Measurements from ENCODE around the gene FAM13B.

DNA sequence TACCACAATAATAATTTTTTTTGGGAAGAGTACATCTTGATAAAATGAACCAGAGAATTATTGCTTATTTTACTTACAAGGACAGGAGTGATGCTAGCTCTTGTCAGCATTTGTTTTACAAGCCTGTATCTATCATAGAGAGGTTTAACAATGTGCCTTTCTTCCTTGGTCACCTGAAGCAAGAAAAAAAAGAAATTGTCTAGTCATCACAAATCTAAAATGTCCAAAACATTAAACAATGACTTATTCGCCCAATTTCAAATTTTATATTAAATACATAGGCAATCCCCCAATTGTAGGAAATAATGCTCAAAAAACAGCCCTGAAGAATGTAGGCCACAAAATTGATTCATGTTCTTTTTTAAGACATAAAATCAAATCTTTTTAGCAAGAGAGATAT is 87.1 kb downstream of the FAM13B start:
- TF ChIP-seq FOXK2 (IDR thresholded peaks at IDR 0.05) (no peak), ELF4 (IDR thresholded peaks at IDR 0.05) (no peak), FOXM1 (IDR thresholded peaks at IDR 0.05; ENCODE audit: borderline replicate concordance) (no peak), CTBP1 (IDR thresholded peaks at IDR 0.05; ENCODE audit: borderline replicate concordance) (no peak), TARDBP (IDR thresholded peaks at IDR 0.05) (no peak), ZNF384 (IDR thresholded peaks at IDR 0.05) (no peak), BHLHE40 (IDR thresholded peaks at IDR 0.05; ENCODE audit: borderline replicate concordance) (no peak), ARNT (IDR thresholded peaks at IDR 0.05) (no peak), SUZ12 (IDR thresholded peaks at IDR 0.05) (no peak)

Measured in HEK293T (cell line).